Osteoblast (primary cell): Measurements from ENCODE around the gene EGR2. TPM values are rescaled to one million over a fixed set of nuclear protein-coding genes. Genes with fewer than 3 reads are reported as not detected.

Experiments used
- DNase-seq: peaks from one replicate; pipeline ENCODE4 v3.0.0; 2011; ENCODE audit warnings: low spot score, mixed read lengths; ENCODE audit not compliant: insufficient read length; ENCODE audit errors: missing footprints
- H2AFZ ChIP-seq: 2 replicates; pipeline ENCODE4 v1.6.0; 2011; ENCODE audit warnings: mild to moderate bottlenecking, low read length
- H3K27ac ChIP-seq: 2 replicates; pipeline ENCODE4 v1.5.1; 2011; ENCODE audit warnings: mild to moderate bottlenecking, low read depth, low read length, moderate library complexity
- H3K27me3 ChIP-seq: 2 replicates; pipeline ENCODE4 v1.6.0; 2012; ENCODE audit warnings: mild to moderate bottlenecking, control low read depth, inconsistent platforms, low read length, moderate library complexity; ENCODE audit not compliant: insufficient read depth
- H3K36me3 ChIP-seq: 2 replicates; pipeline ENCODE4 v1.5.1; 2011; ENCODE audit warnings: mild to moderate bottlenecking, low read length, control low read depth, moderate library complexity; ENCODE audit not compliant: insufficient read depth
- H3K4me1 ChIP-seq: 2 replicates; pipeline ENCODE4 v1.5.1; 2011; ENCODE audit warnings: mild to moderate bottlenecking, low read length, control low read depth, moderate library complexity; ENCODE audit not compliant: insufficient read depth
- H3K4me2 ChIP-seq: 2 replicates; pipeline ENCODE4 v1.6.0; 2011; ENCODE audit warnings: mild to moderate bottlenecking, low read length; ENCODE audit not compliant: insufficient read depth
- H3K4me3 ChIP-seq: fragments of 200-600 bp; sonication (generic); 3 replicates; pipeline ENCODE4 v1.5.1; 2012; ENCODE audit warnings: mild to moderate bottlenecking, low read length, inconsistent platforms; ENCODE audit not compliant: insufficient read depth
- H3K79me2 ChIP-seq: 2 replicates; pipeline ENCODE4 v1.6.0; 2012; ENCODE audit warnings: mild to moderate bottlenecking, low read length, control low read depth, inconsistent platforms; ENCODE audit not compliant: insufficient read depth
- H3K9me3 ChIP-seq: 2 replicates; pipeline ENCODE4 v1.5.1; 2011; ENCODE audit warnings: low read depth, low read length, control low read depth
- H4K20me1 ChIP-seq: 2 replicates; pipeline ENCODE4 v1.6.0; 2012; ENCODE audit warnings: mild to moderate bottlenecking, low read length, control low read depth; ENCODE audit not compliant: insufficient read depth
- CTCF ChIP-seq: IDR thresholded peaks from 2 replicates; pipeline ENCODE4 v1.5.1; 2011; ENCODE audit warnings: mild to moderate bottlenecking, low read depth, low read length, moderate library complexity; ENCODE audit errors: extremely low read depth
- total RNA-seq: library from RNA; depleted of rRNA; stranded (reverse); fragments of >200 nt; gene quantifications from 2 replicates; pipeline ENCODE4 v1.2.3, GENCODE V29; 2012

The EGR2 gene
- total RNA-seq, 1 donor = 3.6 TPM

DNA sequence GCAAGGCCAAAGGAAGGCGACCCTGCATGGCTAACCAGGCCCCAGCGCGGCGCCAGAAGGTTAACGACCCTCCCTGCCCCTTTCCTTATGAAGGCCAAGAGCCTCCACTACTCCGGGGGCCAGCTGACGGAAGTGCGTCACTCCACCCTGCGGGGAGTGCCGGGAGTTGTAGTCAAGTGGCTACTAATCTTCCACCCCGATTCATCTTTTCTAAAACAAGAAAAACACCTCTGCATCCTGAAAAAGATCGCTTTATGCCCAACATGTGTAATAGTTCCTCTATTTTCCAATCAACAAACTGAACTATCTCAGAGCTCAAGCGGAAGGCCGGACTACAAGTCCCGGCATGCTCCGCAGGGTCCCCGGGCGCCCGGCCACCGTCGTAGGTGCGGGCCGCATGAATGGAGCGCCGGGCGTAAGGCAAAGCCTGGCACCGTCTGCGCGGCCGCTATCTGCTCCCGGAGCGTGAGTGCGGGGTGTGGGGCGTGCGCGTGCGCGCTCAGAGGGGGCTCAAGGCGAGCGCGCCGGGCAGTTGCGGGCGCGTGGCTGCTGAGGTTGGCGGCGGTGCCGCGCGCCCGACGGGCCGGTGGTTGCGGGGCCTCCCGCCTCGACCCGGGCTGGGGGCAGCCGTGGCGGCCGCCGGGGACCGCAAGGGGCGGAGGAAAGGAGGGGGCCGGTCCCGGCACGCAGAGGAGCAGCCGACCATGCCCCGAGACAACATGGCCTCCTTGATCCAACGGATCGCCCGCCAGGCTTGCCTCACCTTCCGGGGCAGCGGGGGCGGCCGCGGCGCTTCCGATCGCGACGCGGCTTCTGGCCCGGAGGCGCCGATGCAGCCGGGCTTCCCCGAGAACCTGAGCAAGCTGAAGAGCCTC lies 11.6 kb downstream of the EGR2 start, which contains the start of gene ADO:
Gene ADO (plus strand): TSS at position 365 of the 875 bp plus-strand sequence. CDS start 340 bp downstream, at position 705.
- no peaks in the 10 kb centered on the region for H3K9me3 ChIP-seq
- H2AFZ ChIP-seq = peak within 1 kb of the TSS; percentile 100
- H3K4me2 ChIP-seq = peak within 1 kb of the TSS; percentile 94
- H3K4me3 ChIP-seq = peak within 1 kb of the TSS; percentile 87
- peaks cover 30% of the 10 kb centered on the region for H4K20me1 ChIP-seq
- no peak for TF ChIP-seq CTCF
- peaks cover 6% of the 10 kb centered on the region for H3K27me3 ChIP-seq
- DNase-seq = peak; percentile 97
- peaks cover 45% of the 10 kb centered on the region for H3K79me2 ChIP-seq
- no peaks in the 10 kb centered on the region for H3K36me3 ChIP-seq
- peaks cover 21% of the 10 kb centered on the region for H3K4me1 ChIP-seq
- H3K27ac ChIP-seq = peak within 1 kb of the TSS; percentile 95

DNA sequence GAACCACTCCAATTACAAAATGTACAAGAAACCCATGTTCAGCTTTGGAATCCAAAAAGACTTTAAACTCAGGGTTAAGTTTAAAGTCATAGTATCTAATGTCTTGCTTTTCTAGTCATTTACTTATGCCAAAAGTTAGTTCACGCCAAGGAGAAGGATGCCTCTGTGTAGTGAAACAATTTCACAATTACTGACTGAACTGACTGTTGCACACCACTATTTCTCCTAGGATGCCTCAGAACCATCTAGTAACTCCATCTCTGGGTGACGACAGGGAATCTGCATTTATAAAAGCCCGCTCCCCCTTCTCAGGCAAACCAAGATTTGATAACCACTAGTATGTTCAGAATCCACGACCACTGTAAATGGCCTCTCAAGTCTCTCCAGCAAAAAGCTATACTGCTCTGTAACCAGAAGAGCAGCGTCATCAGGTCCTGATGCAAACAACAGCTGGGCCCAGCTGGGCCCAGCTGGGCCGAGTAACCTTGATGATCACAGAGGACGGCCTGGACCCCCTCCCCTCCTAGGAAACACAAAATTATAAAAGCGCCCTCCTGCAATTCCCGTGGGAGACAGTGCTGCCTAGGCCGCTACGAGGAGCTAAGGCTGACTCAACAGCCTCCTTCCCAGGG lies 12.3 kb downstream of the EGR2 start:
- Histone ChIP-seq H4K20me1 (peaks cover 27% of the 10 kb centered on the region), H2AFZ (peak overlapping the region; percentile 100), H3K9me3 (no peaks in the 10 kb centered on the region), H3K36me3 (no peaks in the 10 kb centered on the region), H3K27ac (peak overlapping the region; percentile 95), H3K4me3 (peak overlapping the region; percentile 87), H3K4me2 (peak overlapping the region; percentile 94), H3K79me2 (peaks cover 39% of the 10 kb centered on the region), H3K27me3 (peaks cover 9% of the 10 kb centered on the region), H3K4me1 (peaks cover 21% of the 10 kb centered on the region)
- no peak for TF ChIP-seq CTCF
- no peak for DNase-seq

DNA sequence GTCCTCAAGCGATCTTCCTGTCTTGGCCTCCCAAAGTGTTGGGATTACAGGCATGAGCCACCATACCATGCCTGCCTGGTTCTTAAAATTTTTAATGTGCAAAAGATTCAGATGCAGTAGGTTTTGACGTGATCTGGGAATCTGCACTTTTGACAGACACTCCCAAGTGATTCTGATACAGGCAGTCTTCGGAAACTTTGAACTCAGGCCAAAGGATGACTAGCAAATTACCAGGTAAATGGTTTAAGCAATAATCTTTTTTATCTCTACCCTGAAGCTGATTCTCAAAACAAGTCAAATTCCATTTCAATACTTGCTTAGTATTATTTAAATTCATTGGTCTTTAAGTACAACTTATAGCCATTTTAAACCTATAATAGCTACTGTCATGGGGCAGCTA lies 14.3 kb downstream of the EGR2 start:
- TF ChIP-seq CTCF = no peak
- peaks cover 15% of the 10 kb centered on the region for H3K4me1 ChIP-seq

GRCh38 chr10:62796896-62797295 lies 19.3 kb downstream of the EGR2 start:
- TF ChIP-seq CTCF = no peak
- no peaks in the 10 kb centered on the region for H3K36me3 ChIP-seq
- no peak for DNase-seq
- H4K20me1 ChIP-seq = no peaks in the 10 kb centered on the region
- H3K27ac ChIP-seq = no peak overlapping the region
- H3K79me2 ChIP-seq = no peaks in the 10 kb centered on the region
- peaks cover 10% of the 10 kb centered on the region for H3K27me3 ChIP-seq
- no peak overlapping the region for H2AFZ ChIP-seq
- H3K9me3 ChIP-seq = no peaks in the 10 kb centered on the region
- H3K4me1 ChIP-seq = peaks cover 13% of the 10 kb centered on the region
- no peak overlapping the region for H3K4me3 ChIP-seq
- no peak overlapping the region for H3K4me2 ChIP-seq

More for the DNA sequence above, 14.3 kb downstream of the EGR2 start:
- H4K20me1 ChIP-seq = peaks cover 12% of the 10 kb centered on the region
- no peaks in the 10 kb centered on the region for H3K9me3 ChIP-seq
- H3K27ac ChIP-seq = no peak overlapping the region
- H3K27me3 ChIP-seq = peaks cover 10% of the 10 kb centered on the region
- H3K36me3 ChIP-seq = no peaks in the 10 kb centered on the region
- H2AFZ ChIP-seq = no peak overlapping the region
- no peak for DNase-seq
- H3K79me2 ChIP-seq = peaks cover 20% of the 10 kb centered on the region
- no peak overlapping the region for H3K4me3 ChIP-seq
- H3K4me2 ChIP-seq = no peak overlapping the region
